GM06990 (cell line): ENCODE data around the gene SHISAL2B.
"Not testable (repeated sequence)": the region's sequence is repeated elsewhere in the genome, so short reads cannot be mapped to it uniquely, and the experiment has no call there.

Experiments
- DNase-seq: peaks from one replicate; pipeline ENCODE4 v3.0.0-alpha.2; 2011; ENCODE audit not compliant: insufficient read length; ENCODE audit errors: extremely low read depth
- H3K27me3 ChIP-seq: replicated peaks from 2 replicates; pipeline ENCODE4 v1.6.0; 2011; ENCODE audit warnings: low read length; ENCODE audit not compliant: control insufficient read depth, insufficient read depth
- H3K36me3 ChIP-seq: 2 replicates; pipeline ENCODE4 v1.5.1; 2011; ENCODE audit warnings: low read length; ENCODE audit not compliant: control insufficient read depth, insufficient read depth
- H3K4me3 ChIP-seq: replicated peaks from 2 replicates; pipeline ENCODE4 v1.5.1; 2011; ENCODE audit warnings: low read depth, mild to moderate bottlenecking, control low read depth, low read length
- TF ChIP-seq, protein P1 (sequence below): IDR thresholded peaks from 2 replicates; pipeline ENCODE4 v1.5.1; 2011; ENCODE audit warnings: low read length, control low read depth, mild to moderate bottlenecking, inconsistent platforms; ENCODE audit not compliant: insufficient read depth, poor library complexity, severe bottlenecking

SHISAL2B gene

DNA sequence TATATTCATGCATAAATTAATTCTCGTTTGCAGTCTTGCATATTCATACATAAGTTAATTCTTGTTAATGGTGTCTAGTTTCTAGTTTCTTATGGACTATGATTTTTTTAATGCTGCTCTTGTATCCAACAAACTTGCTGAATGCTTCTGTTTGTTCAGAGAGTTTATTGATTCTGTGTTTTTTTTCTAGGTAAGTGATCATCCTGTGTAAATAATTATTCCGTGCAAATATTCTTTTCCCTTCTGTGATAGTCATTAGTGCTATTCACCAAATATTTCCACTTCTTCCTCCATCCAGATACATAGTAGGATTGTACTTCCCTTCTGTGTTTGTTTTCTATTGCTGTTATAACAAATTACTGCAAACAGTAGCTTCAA is 35.8 kb upstream of the SHISAL2B start:
- DNase-seq = no peak
- TF ChIP-seq, protein P1, sequence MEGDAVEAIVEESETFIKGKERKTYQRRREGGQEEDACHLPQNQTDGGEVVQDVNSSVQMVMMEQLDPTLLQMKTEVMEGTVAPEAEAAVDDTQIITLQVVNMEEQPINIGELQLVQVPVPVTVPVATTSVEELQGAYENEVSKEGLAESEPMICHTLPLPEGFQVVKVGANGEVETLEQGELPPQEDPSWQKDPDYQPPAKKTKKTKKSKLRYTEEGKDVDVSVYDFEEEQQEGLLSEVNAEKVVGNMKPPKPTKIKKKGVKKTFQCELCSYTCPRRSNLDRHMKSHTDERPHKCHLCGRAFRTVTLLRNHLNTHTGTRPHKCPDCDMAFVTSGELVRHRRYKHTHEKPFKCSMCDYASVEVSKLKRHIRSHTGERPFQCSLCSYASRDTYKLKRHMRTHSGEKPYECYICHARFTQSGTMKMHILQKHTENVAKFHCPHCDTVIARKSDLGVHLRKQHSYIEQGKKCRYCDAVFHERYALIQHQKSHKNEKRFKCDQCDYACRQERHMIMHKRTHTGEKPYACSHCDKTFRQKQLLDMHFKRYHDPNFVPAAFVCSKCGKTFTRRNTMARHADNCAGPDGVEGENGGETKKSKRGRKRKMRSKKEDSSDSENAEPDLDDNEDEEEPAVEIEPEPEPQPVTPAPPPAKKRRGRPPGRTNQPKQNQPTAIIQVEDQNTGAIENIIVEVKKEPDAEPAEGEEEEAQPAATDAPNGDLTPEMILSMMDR = no peak

GRCh38 chr5:64655596-64655995 is 34.7 kb upstream of the SHISAL2B start:
- DNase-seq = no peak
- Histone ChIP-seq H3K36me3 (no peaks in the 10 kb centered on the region), H3K4me3 (no peak overlapping the region), H3K27me3 (no peaks in the 10 kb centered on the region)
- TF ChIP-seq, protein P1 = no peak

More for the DNA sequence above, 35.8 kb upstream of the SHISAL2B start:
- no peaks in the 10 kb centered on the region for H3K27me3 ChIP-seq
- H3K36me3 ChIP-seq = no peaks in the 10 kb centered on the region
- H3K4me3 ChIP-seq = no peak overlapping the region

- no peaks in the 10 kb centered on the region for H3K27me3 ChIP-seq
- H3K36me3 ChIP-seq = no peaks in the 10 kb centered on the region
- no peak for DNase-seq
- TF ChIP-seq, protein P1 = no peak
- H3K4me3 ChIP-seq = no peak overlapping the region
These were observed 31.0 kb upstream of the SHISAL2B start for GRCh38 chr5:64659289-64659688.

GRCh38 chr5:64663181-64663580 is 27.1 kb upstream of the SHISAL2B start:
- DNase-seq, H3K36me3 ChIP-seq, H3K4me3 ChIP-seq, H3K27me3 ChIP-seq: not testable (repeated sequence)

- Histone ChIP-seq H3K4me3 (no peak overlapping the region), H3K36me3 (no peaks in the 10 kb centered on the region), H3K27me3 (no peaks in the 10 kb centered on the region)
- DNase-seq = no peak
- TF ChIP-seq, protein P1 = no peak
These were observed 25.1 kb upstream of the SHISAL2B start for GRCh38 chr5:64665243-64665642.

DNA sequence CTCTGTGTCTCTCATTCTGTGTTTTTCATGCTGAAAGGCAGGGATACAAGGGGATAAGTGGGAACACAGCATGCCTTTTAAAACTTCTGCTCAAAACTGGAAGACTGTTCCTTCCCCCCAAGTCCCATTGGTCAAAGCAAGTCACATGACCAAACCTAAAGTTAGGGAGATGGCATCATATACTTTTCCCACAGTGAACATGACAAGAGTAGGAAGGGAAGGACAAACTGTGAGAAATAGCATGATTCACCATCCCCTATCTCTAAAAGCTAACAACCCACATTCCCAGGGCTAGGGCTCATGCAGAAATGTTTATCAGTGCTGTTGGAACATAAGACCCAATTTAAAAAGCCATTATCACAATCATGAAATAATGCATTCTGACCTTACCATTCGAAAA is 24.2 kb upstream of the SHISAL2B start:
- H3K27me3 ChIP-seq = no peaks in the 10 kb centered on the region
- TF ChIP-seq, protein P1 = no peak
- DNase-seq = no peak
- H3K4me3 ChIP-seq = no peak overlapping the region
- H3K36me3 ChIP-seq = no peaks in the 10 kb centered on the region
